OCI-LY3 (cell line): ENCODE results near the gene CUX1.
"Not testable (repeated sequence)": the region's sequence is repeated elsewhere in the genome, so short reads cannot be mapped to it uniquely, and the experiment has no call there.

Experiments used
- H2AFZ ChIP-seq: fragments of 200-600, 300-600 bp; shearing (Covaris generic); 2 replicates; pipeline ENCODE4 v1.6.0; 2014; ENCODE audit warnings: antibody characterized with exemption, low read depth, low read length
- H3K27ac ChIP-seq: fragments of 200-600, 300-600 bp; sonication (generic); 2 replicates; pipeline ENCODE4 v1.5.1; 2014; ENCODE audit warnings: mild to moderate bottlenecking, low read length, moderate library complexity, mixed read lengths
- H3K27me3 ChIP-seq: fragments of 200-600, 300-600 bp; sonication (generic); 2 replicates; pipeline ENCODE4 v1.6.1; 2014; ENCODE audit warnings: low read depth, low read length, mixed read lengths
- H3K36me3 ChIP-seq: fragments of 200-600, 300-600 bp; sonication (generic); replicated peaks from 2 replicates; pipeline ENCODE3; 2014; ENCODE audit warnings: low read depth, low read length, mixed read lengths
- H3K4me1 ChIP-seq: fragments of 300-600, 200-600 bp; sonication (generic); 2 replicates; pipeline ENCODE4 v1.6.1; 2014; ENCODE audit warnings: low read length, mixed read lengths
- H3K4me2 ChIP-seq: fragments of 200-600, 300-600 bp; sonication (generic); 2 replicates; pipeline ENCODE4 v1.6.1; 2014; ENCODE audit warnings: low read length, mixed read lengths
- H3K4me3 ChIP-seq: fragments of 300-600, 200-600 bp; sonication (generic); 2 replicates; pipeline ENCODE4 v1.5.1; 2014; ENCODE audit warnings: antibody characterized with exemption, mild to moderate bottlenecking, low read length, moderate library complexity
- H3K79me2 ChIP-seq: fragments of 300-600, 200-600 bp; shearing (Covaris generic); 2 replicates; pipeline ENCODE4 v1.6.1; 2014; ENCODE audit warnings: mild to moderate bottlenecking, low read length, mixed read lengths
- H3K9ac ChIP-seq: fragments of 300-600, 200-600 bp; shearing (Covaris generic); 2 replicates; pipeline ENCODE4 v1.6.0; 2014; ENCODE audit warnings: mild to moderate bottlenecking, low read length, moderate library complexity
- H3K9me3 ChIP-seq: fragments of 200-600, 300-600 bp; shearing (Covaris generic); 2 replicates; pipeline ENCODE4 v1.6.1; 2014; ENCODE audit warnings: low read length, mixed read lengths; ENCODE audit not compliant: insufficient read depth
- H4K20me1 ChIP-seq: fragments of 200-600, 300-600 bp; sonication (generic); 2 replicates; pipeline ENCODE4 v1.6.1; 2016; ENCODE audit warnings: low read length, mixed read lengths; ENCODE audit not compliant: insufficient read depth
- EZH2phosphoT487 ChIP-seq: fragments of 200-600 bp; shearing (Covaris generic); IDR thresholded peaks from 2 replicates; pipeline ENCODE4 v1.6.1; 2018; ENCODE audit warnings: antibody characterized with exemption, mixed run types, low read depth
- TF ChIP-seq, protein P1 (sequence below): fragments of 200-600, 300-600 bp; sonication (generic); IDR thresholded peaks from 2 replicates; pipeline ENCODE4 v1.5.1; 2014; ENCODE audit warnings: antibody characterized with exemption, low read length, low read depth

The CUX1 gene

DNA sequence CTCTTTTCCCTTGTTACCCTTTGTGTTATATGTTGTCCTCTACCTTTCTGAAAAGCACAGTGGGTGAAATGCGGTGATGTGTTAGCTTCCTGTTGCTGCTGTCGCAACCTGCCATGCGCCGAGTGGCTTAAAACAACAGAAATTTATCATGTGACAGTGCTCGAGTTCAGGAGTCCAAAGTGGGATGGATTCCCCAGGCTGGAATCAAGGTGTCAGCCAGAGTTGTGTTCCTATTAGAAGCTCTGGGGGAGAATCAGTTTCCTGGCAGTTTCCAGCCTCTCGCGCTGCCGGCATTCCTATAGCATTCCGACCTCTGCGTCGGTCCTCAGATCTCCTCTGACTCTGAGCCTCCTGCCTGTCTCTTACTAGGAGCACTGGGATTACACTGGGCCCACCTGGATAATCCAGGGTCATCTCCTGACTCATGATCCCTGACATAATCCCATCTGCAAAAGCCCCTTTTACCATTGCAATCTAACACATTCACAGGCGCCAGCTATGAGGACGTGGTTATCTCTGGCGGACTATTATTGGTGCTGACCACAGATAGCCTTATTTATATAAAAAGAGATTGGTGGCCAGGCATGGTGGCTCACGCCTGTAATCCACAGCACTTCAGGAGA lies 207.5 kb downstream of the CUX1 start:
- Histone ChIP-seq H3K36me3 (peaks cover 8% of the 10 kb centered on the region), H3K4me2 (no peak overlapping the region), H3K4me3 (no peak overlapping the region), H3K27ac (no peak overlapping the region), H2AFZ (no peak overlapping the region), H3K4me1 (no peaks in the 10 kb centered on the region), H3K79me2 (no peaks in the 10 kb centered on the region), H4K20me1 (no peaks in the 10 kb centered on the region), H3K9ac (no peak overlapping the region), H3K27me3 (no peaks in the 10 kb centered on the region), H3K9me3 (no peaks in the 10 kb centered on the region)
- no peak for TF ChIP-seq EZH2phosphoT487
- TF ChIP-seq, protein P1, sequence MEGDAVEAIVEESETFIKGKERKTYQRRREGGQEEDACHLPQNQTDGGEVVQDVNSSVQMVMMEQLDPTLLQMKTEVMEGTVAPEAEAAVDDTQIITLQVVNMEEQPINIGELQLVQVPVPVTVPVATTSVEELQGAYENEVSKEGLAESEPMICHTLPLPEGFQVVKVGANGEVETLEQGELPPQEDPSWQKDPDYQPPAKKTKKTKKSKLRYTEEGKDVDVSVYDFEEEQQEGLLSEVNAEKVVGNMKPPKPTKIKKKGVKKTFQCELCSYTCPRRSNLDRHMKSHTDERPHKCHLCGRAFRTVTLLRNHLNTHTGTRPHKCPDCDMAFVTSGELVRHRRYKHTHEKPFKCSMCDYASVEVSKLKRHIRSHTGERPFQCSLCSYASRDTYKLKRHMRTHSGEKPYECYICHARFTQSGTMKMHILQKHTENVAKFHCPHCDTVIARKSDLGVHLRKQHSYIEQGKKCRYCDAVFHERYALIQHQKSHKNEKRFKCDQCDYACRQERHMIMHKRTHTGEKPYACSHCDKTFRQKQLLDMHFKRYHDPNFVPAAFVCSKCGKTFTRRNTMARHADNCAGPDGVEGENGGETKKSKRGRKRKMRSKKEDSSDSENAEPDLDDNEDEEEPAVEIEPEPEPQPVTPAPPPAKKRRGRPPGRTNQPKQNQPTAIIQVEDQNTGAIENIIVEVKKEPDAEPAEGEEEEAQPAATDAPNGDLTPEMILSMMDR: no peak

DNA sequence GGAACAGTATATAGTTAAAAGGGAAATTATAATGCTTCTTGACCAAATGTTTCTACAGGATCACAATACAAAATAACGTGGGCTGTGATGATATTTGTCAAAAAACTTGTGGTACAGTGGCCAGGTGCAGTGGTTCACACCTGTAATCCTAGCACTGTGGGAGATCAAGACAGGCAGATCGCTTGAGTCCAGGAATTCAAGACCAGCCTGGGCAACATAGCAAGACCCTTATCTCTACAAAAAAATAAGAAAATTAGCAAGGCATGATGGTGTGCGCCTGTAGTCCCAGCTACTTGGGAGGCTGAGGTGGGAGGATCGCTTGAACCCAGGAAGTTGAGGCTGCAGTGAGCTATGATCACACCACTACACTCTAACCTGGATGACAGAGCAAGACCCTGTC lies 208.4 kb downstream of the CUX1 start:
- H3K36me3 ChIP-seq, H4K20me1 ChIP-seq, H3K27ac ChIP-seq, H3K79me2 ChIP-seq, H2AFZ ChIP-seq, H3K9ac ChIP-seq, H3K4me3 ChIP-seq, H3K4me1 ChIP-seq, H3K9me3 ChIP-seq, H3K4me2 ChIP-seq, H3K27me3 ChIP-seq: not testable (repeated sequence)

DNA sequence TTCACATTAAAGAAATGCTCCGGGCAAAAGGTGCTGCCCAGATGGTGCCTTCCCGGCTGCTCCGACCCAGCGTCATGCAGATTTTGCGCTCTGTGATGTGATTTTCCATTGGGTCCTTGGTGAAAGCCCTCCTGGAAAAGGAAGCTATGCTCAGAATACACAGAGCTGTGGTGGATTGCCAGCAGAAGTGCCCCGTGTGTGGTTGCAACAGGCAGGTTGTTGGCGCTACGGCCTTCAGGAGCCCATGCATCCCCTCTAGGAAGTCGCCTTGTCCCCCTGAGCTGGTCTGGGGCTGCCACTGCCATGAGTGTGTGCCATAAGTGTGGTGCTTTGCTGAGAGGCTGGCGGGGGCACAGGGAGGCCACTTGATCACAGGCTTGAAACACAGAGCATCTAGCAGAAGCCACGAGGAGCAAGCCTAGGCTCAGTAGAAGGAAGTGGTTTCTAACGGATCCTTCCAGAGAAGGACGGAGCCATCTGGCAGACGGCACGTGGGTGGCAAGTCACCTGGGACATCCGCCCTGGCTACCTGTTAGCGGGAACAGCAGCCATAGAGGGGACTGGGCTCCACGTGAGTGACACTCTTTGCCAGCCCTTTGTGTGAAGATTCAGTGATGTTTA lies 210.9 kb downstream of the CUX1 start:
- Histone ChIP-seq H3K4me1 (no peaks in the 10 kb centered on the region), H3K36me3 (peaks cover 8% of the 10 kb centered on the region), H3K27me3 (no peaks in the 10 kb centered on the region), H3K79me2 (no peaks in the 10 kb centered on the region), H3K4me3 (no peak overlapping the region), H4K20me1 (no peaks in the 10 kb centered on the region), H2AFZ (no peak overlapping the region), H3K27ac (no peak overlapping the region), H3K4me2 (no peak overlapping the region), H3K9me3 (no peaks in the 10 kb centered on the region), H3K9ac (no peak overlapping the region)
- TF ChIP-seq, protein P1: no peak
- no peak for TF ChIP-seq EZH2phosphoT487

DNA sequence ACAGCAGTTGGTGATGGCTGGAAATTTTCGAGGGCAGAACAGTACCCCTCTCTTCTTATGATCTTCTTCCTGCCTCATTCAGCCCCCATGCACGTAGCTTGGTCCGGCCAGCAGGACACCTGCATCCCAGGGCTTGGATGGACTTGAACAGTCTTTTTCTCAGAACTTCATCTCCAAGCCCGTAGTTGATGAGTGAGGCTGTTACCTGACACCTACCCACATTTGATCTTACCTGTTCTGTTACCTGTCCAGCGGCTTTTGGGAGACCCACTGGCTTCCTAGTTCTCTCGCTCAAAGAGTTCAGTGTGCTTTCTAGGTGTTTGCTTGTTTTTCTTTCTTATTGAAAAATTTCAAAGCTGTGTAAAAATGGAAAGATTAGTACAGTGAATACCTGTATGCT lies 212.2 kb downstream of the CUX1 start:
- H3K4me1 ChIP-seq: no peaks in the 10 kb centered on the region
- H3K9me3 ChIP-seq: no peaks in the 10 kb centered on the region
- no peak overlapping the region for H3K9ac ChIP-seq
- no peaks in the 10 kb centered on the region for H3K79me2 ChIP-seq
- H3K4me2 ChIP-seq: no peak overlapping the region
- no peaks in the 10 kb centered on the region for H3K27me3 ChIP-seq
- no peaks in the 10 kb centered on the region for H4K20me1 ChIP-seq
- TF ChIP-seq, protein P1: no peak
- TF ChIP-seq EZH2phosphoT487: no peak
- no peak overlapping the region for H2AFZ ChIP-seq
- H3K36me3 ChIP-seq: peaks cover 8% of the 10 kb centered on the region
- no peak overlapping the region for H3K4me3 ChIP-seq
- H3K27ac ChIP-seq: no peak overlapping the region
